ENCODE data around the gene SOX5.

Gene SOX5

DNA sequence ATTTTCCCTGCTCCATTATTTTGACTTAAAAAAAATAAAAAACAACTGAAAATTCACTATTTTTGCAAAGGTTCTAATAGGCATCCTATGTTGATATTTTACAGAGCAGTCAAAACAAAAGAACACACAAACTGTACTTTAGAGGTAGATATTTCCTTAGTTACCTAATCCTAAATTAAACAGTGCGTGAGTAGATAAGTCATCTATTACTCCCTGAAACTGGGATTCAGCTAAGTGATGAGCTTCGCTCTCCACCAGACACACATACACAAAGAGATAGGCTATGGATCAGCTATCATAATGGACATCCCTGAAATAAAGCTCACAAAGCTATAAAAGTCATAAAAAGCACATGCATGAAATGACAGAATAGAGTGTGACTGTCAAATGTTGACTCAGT, 398.7 kb downstream of the SOX5 start:
- H3K79me2 ChIP-seq (ENCODE audit: control insufficient read depth, insufficient read depth, low read length, poor library complexity), result no peaks in the 10 kb centered on the region
- H3K4ac ChIP-seq (ENCODE audit: low read depth, low read length), result no peak overlapping the region
- no peaks in the 10 kb centered on the region for H3K9me3 ChIP-seq (ENCODE audit: insufficient read depth, low read depth, low read length)
- H2BK12ac ChIP-seq (ENCODE audit: low read length), result no peak overlapping the region
- no peaks in the 10 kb centered on the region for H3K27me3 ChIP-seq (ENCODE audit: insufficient read depth, low read length)
- WGBS (ENCODE audit: extremely low coverage, insufficient coverage, insufficient read length), result no CpG with 5 or more reads among the region's 2 CpGs
- no peak overlapping the region for H4K91ac ChIP-seq (ENCODE audit: low read depth, low read length)
- no peak overlapping the region for H3K18ac ChIP-seq (ENCODE audit: low read length)
- H3K36me3 ChIP-seq (ENCODE audit: control insufficient read depth in 1 of 2, insufficient read depth in 2 of 2, low read length in 2 of 2), result no peaks in the 10 kb centered on the region
- no peaks in the 10 kb centered on the region for H3K79me1 ChIP-seq (ENCODE audit: low read length)
- no peak overlapping the region for H3K27ac ChIP-seq (ENCODE audit: low read depth, low read length)
- H3K4me1 ChIP-seq (ENCODE audit: control insufficient read depth in 1 of 2, insufficient read depth in 2 of 2, low read length in 2 of 2), result no peaks in the 10 kb centered on the region
- no peak overlapping the region for H4K12ac ChIP-seq (ENCODE audit: low read depth, low read length)
- H3K4me3 ChIP-seq (ENCODE audit: low read depth, low read length), result no peak overlapping the region
- no peak overlapping the region for H3K4me2 ChIP-seq (ENCODE audit: low read length)
- no peak overlapping the region for H3K23ac ChIP-seq (ENCODE audit: low read length)
- no peak overlapping the region for H4K8ac ChIP-seq (ENCODE audit: low read depth, low read length)
- H3K14ac ChIP-seq (ENCODE audit: low read length), result no peak overlapping the region
- DNase-seq, result no peak
- no peak overlapping the region for H2AK5ac ChIP-seq (ENCODE audit: low read length)
- no peak overlapping the region for H3K9ac ChIP-seq (ENCODE audit: low read length)
- no peak overlapping the region for H2AFZ ChIP-seq (ENCODE audit: insufficient read depth, low read length, poor library complexity)
- no peak overlapping the region for H2BK5ac ChIP-seq (ENCODE audit: low read depth, low read length, poor library complexity)
- H2BK120ac ChIP-seq (ENCODE audit: insufficient read depth, low read length, poor library complexity), result no peak overlapping the region

DNA sequence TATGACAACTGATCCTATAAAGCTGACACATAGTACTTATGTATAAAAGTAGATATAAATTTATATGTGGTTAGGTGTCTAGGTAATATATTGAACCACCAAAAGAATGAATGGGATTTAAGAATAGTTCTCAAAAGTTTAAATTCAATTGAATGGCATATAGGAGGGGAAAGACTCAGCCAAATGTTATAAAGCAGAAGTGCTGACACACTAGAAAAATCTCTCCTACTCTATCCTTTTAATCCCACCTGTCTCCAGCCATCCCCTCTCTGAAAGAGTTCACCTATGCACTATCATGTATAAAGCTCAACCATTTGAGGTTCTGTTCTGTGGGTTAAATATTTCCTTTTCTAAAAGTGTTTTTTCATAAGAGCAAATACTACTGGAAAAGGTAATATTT, 400.7 kb downstream of the SOX5 start:
- no peak overlapping the region for H4K8ac ChIP-seq (ENCODE audit: low read depth, low read length)
- no peak overlapping the region for H2AFZ ChIP-seq (ENCODE audit: insufficient read depth, low read length, poor library complexity)
- no peak for DNase-seq
- no peak overlapping the region for H4K91ac ChIP-seq (ENCODE audit: low read depth, low read length)
- no peak overlapping the region for H2AK5ac ChIP-seq (ENCODE audit: low read length)
- H3K4ac ChIP-seq (ENCODE audit: low read depth, low read length), result no peak overlapping the region
- H3K79me2 ChIP-seq (ENCODE audit: control insufficient read depth, insufficient read depth, low read length, poor library complexity), result no peaks in the 10 kb centered on the region
- H3K4me1 ChIP-seq (ENCODE audit: control insufficient read depth in 1 of 2, insufficient read depth in 2 of 2, low read length in 2 of 2), result no peaks in the 10 kb centered on the region
- no peak overlapping the region for H3K14ac ChIP-seq (ENCODE audit: low read length)
- H2BK12ac ChIP-seq (ENCODE audit: low read length), result no peak overlapping the region
- no peak overlapping the region for H3K27ac ChIP-seq (ENCODE audit: low read depth, low read length)
- no peak overlapping the region for H2BK120ac ChIP-seq (ENCODE audit: insufficient read depth, low read length, poor library complexity)
- H3K36me3 ChIP-seq (ENCODE audit: control insufficient read depth in 1 of 2, insufficient read depth in 2 of 2, low read length in 2 of 2), result no peaks in the 10 kb centered on the region
- no peaks in the 10 kb centered on the region for H3K79me1 ChIP-seq (ENCODE audit: low read length)
- H3K4me2 ChIP-seq (ENCODE audit: low read length), result no peak overlapping the region
- no peak overlapping the region for H3K9ac ChIP-seq (ENCODE audit: low read length)
- H3K27me3 ChIP-seq (ENCODE audit: insufficient read depth, low read length), result no peaks in the 10 kb centered on the region
- H3K23ac ChIP-seq (ENCODE audit: low read length), result no peak overlapping the region
- no peak overlapping the region for H3K18ac ChIP-seq (ENCODE audit: low read length)
- H2BK5ac ChIP-seq (ENCODE audit: low read depth, low read length, poor library complexity), result no peak overlapping the region
- no peak overlapping the region for H3K4me3 ChIP-seq (ENCODE audit: low read depth, low read length)
- H4K12ac ChIP-seq (ENCODE audit: low read depth, low read length), result no peak overlapping the region
- H3K9me3 ChIP-seq (ENCODE audit: insufficient read depth, low read depth, low read length), result no peaks in the 10 kb centered on the region

DNA sequence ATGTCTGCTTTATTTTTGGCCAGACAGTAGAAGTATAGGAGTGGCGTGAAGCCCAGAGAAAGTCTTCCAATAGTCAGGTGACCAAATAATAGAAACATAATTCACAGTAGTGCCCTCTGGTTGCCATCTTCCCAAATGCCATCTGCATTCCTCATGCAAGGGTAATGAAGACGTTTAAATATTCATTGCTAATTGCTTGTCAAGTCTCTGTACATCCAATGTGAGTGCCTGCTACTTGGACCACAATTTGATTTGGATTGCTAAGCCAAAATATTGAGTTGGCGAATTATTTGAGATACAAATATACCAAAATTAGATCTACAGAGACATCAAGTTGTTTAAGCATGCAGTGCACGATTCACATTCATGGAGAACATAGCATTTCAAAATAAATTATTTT, 402.7 kb downstream of the SOX5 start:
- Histone ChIP-seq H3K36me3 (ENCODE audit: control insufficient read depth in 1 of 2, insufficient read depth in 2 of 2, low read length in 2 of 2) (no peaks in the 10 kb centered on the region), H4K12ac (ENCODE audit: low read depth, low read length) (no peak overlapping the region), H4K8ac (ENCODE audit: low read depth, low read length) (no peak overlapping the region), H3K4me3 (ENCODE audit: low read depth, low read length) (no peak overlapping the region), H3K18ac (ENCODE audit: low read length) (no peak overlapping the region), H4K91ac (ENCODE audit: low read depth, low read length) (no peak overlapping the region), H3K9me3 (ENCODE audit: insufficient read depth, low read depth, low read length) (no peaks in the 10 kb centered on the region), H3K14ac (ENCODE audit: low read length) (no peak overlapping the region), H3K4ac (ENCODE audit: low read depth, low read length) (no peak overlapping the region), H2BK120ac (ENCODE audit: insufficient read depth, low read length, poor library complexity) (no peak overlapping the region), H3K27ac (ENCODE audit: low read depth, low read length) (no peak overlapping the region), H3K4me2 (ENCODE audit: low read length) (no peak overlapping the region), H3K79me2 (ENCODE audit: control insufficient read depth, insufficient read depth, low read length, poor library complexity) (no peaks in the 10 kb centered on the region), H2AFZ (ENCODE audit: insufficient read depth, low read length, poor library complexity) (no peak overlapping the region), H2AK5ac (ENCODE audit: low read length) (no peak overlapping the region), H3K79me1 (ENCODE audit: low read length) (no peaks in the 10 kb centered on the region), H3K9ac (ENCODE audit: low read length) (no peak overlapping the region), H2BK5ac (ENCODE audit: low read depth, low read length, poor library complexity) (no peak overlapping the region), H3K27me3 (ENCODE audit: insufficient read depth, low read length) (no peaks in the 10 kb centered on the region), H2BK12ac (ENCODE audit: low read length) (no peak overlapping the region), H3K4me1 (ENCODE audit: control insufficient read depth in 1 of 2, insufficient read depth in 2 of 2, low read length in 2 of 2) (no peaks in the 10 kb centered on the region), H3K23ac (ENCODE audit: low read length) (no peak overlapping the region)
- WGBS (ENCODE audit: extremely low coverage, insufficient coverage, insufficient read length), result no CpG with 5 or more reads among the region's 4 CpGs
- no peak for DNase-seq

DNA sequence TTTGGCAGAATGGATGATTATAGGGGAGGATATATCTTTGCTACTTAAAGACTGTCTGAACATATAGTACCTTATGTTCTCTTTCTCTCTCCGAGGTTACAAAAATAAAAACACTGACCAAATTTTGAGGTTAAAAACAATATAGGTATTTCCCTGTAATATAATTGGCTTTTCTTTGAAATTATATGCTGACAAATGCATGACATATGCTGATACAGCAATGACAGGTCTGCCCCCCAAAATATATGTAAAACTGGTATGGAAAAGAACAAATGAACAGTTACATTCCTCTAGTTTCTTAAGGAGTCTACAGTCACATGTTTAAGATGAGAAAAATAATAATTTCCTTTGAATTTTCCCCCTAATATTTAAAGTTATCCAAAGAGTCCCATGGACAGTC, 405.7 kb downstream of the SOX5 start:
- Histone ChIP-seq H4K12ac (ENCODE audit: low read depth, low read length) (no peak overlapping the region), H2AFZ (ENCODE audit: insufficient read depth, low read length, poor library complexity) (no peak overlapping the region), H3K4ac (ENCODE audit: low read depth, low read length) (no peak overlapping the region), H3K27me3 (ENCODE audit: insufficient read depth, low read length) (no peaks in the 10 kb centered on the region), H2BK5ac (ENCODE audit: low read depth, low read length, poor library complexity) (no peak overlapping the region), H3K27ac (ENCODE audit: low read depth, low read length) (no peak overlapping the region), H3K23ac (ENCODE audit: low read length) (no peak overlapping the region), H3K36me3 (ENCODE audit: control insufficient read depth in 1 of 2, insufficient read depth in 2 of 2, low read length in 2 of 2) (peaks cover 0 to 2% of the 10 kb centered on the region in 2 experiments), H4K91ac (ENCODE audit: low read depth, low read length) (no peak overlapping the region), H3K18ac (ENCODE audit: low read length) (no peak overlapping the region), H3K79me1 (ENCODE audit: low read length) (no peaks in the 10 kb centered on the region), H2BK12ac (ENCODE audit: low read length) (no peak overlapping the region), H2BK120ac (ENCODE audit: insufficient read depth, low read length, poor library complexity) (no peak overlapping the region), H3K79me2 (ENCODE audit: control insufficient read depth, insufficient read depth, low read length, poor library complexity) (no peaks in the 10 kb centered on the region), H3K14ac (ENCODE audit: low read length) (no peak overlapping the region), H3K9me3 (ENCODE audit: insufficient read depth, low read depth, low read length) (no peaks in the 10 kb centered on the region), H4K8ac (ENCODE audit: low read depth, low read length) (no peak overlapping the region), H3K4me3 (ENCODE audit: low read depth, low read length) (no peak overlapping the region), H3K4me1 (ENCODE audit: control insufficient read depth in 1 of 2, insufficient read depth in 2 of 2, low read length in 2 of 2) (no peaks in the 10 kb centered on the region), H3K9ac (ENCODE audit: low read length) (no peak overlapping the region), H2AK5ac (ENCODE audit: low read length) (no peak overlapping the region), H3K4me2 (ENCODE audit: low read length) (no peak overlapping the region)
- no CpG with 5 or more reads among the region's 1 CpG for WGBS (ENCODE audit: extremely low coverage, insufficient coverage, insufficient read length)
- DNase-seq, result no peak

DNA sequence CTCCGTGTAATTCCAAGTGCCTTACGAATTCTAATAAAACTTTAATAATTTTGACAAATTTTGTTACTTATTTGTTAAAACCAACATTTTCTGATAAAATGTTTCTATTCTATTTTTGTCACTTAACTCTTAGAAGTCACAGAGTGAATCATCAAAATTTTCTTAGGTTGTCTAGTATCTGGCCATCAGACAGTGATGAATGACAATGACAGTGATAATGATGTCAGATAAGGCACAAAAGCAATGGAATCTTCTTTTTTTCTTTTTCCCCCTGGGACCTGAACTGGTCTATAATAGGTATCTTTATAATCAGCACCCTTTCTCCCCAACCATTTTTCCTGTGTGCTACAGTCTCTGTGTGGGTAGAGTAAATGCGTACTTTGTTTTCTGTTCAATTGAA, 407.3 kb downstream of the SOX5 start:
- no peak overlapping the region for H3K27ac ChIP-seq (ENCODE audit: low read depth, low read length)

More for the DNA sequence above, 407.3 kb downstream of the SOX5 start:
- Histone ChIP-seq H3K79me2 (ENCODE audit: control insufficient read depth, insufficient read depth, low read length, poor library complexity) (no peaks in the 10 kb centered on the region), H3K4ac (ENCODE audit: low read depth, low read length) (no peak overlapping the region), H3K4me3 (ENCODE audit: low read depth, low read length) (no peak overlapping the region), H2BK5ac (ENCODE audit: low read depth, low read length, poor library complexity) (no peak overlapping the region), H3K27me3 (ENCODE audit: insufficient read depth, low read length) (no peaks in the 10 kb centered on the region), H2AFZ (ENCODE audit: insufficient read depth, low read length, poor library complexity) (no peak overlapping the region), H3K23ac (ENCODE audit: low read length) (no peak overlapping the region), H4K12ac (ENCODE audit: low read depth, low read length) (no peak overlapping the region), H2BK12ac (ENCODE audit: low read length) (no peak overlapping the region), H2AK5ac (ENCODE audit: low read length) (no peak overlapping the region), H3K36me3 (ENCODE audit: control insufficient read depth in 1 of 2, insufficient read depth in 2 of 2, low read length in 2 of 2) (peaks cover 0 to 2% of the 10 kb centered on the region in 2 experiments), H3K9ac (ENCODE audit: low read length) (no peak overlapping the region), H4K91ac (ENCODE audit: low read depth, low read length) (no peak overlapping the region), H3K4me1 (ENCODE audit: control insufficient read depth in 1 of 2, insufficient read depth in 2 of 2, low read length in 2 of 2) (no peaks in the 10 kb centered on the region), H3K79me1 (ENCODE audit: low read length) (no peaks in the 10 kb centered on the region), H4K8ac (ENCODE audit: low read depth, low read length) (no peak overlapping the region), H2BK120ac (ENCODE audit: insufficient read depth, low read length, poor library complexity) (no peak overlapping the region), H3K18ac (ENCODE audit: low read length) (no peak overlapping the region), H3K4me2 (ENCODE audit: low read length) (no peak overlapping the region), H3K14ac (ENCODE audit: low read length) (no peak overlapping the region), H3K9me3 (ENCODE audit: insufficient read depth, low read depth, low read length) (no peaks in the 10 kb centered on the region)
- WGBS (ENCODE audit: extremely low coverage, insufficient coverage, insufficient read length), result no CpG with 5 or more reads among the region's 3 CpGs
- DNase-seq, result no peak
